GM06990 (cell line): ENCODE data around the gene PPT1.
A peak's percentile ranks its signal among the peaks of the same experiment; 100 is the strongest.

Source experiments
- DNase-seq: peaks from one replicate; pipeline ENCODE4 v3.0.0-alpha.2; 2011; ENCODE audit not compliant: insufficient read length; ENCODE audit errors: extremely low read depth
- H3K27me3 ChIP-seq: replicated peaks from 2 replicates; pipeline ENCODE4 v1.6.0; 2011; ENCODE audit warnings: low read length; ENCODE audit not compliant: control insufficient read depth, insufficient read depth
- H3K36me3 ChIP-seq: 2 replicates; pipeline ENCODE4 v1.5.1; 2011; ENCODE audit warnings: low read length; ENCODE audit not compliant: control insufficient read depth, insufficient read depth
- H3K4me3 ChIP-seq: replicated peaks from 2 replicates; pipeline ENCODE4 v1.5.1; 2011; ENCODE audit warnings: low read depth, mild to moderate bottlenecking, control low read depth, low read length
- CTCF ChIP-seq: IDR thresholded peaks from 2 replicates; pipeline ENCODE4 v1.5.1; 2011; ENCODE audit warnings: low read length, control low read depth, mild to moderate bottlenecking, inconsistent platforms; ENCODE audit not compliant: insufficient read depth, poor library complexity, severe bottlenecking

PPT1 gene

GRCh38 chr1:40096977-40097782 is at the start of gene PPT1:
TSS of gene PPT1 (minus strand) at chr1:40097252. CDS start at chr1:40097238, 14 bp downstream.
- Histone ChIP-seq H3K36me3 (no peaks in the 10 kb centered on the region; the same call in 1 of the 2 replicates), H3K4me3 (peak within 1 kb of the TSS; percentile 91), H3K27me3 (no peaks in the 10 kb centered on the region)
- peak; percentile 87 for DNase-seq
- no peak for TF ChIP-seq CTCF

- no peak overlapping the region for H3K4me3 ChIP-seq
- peak; percentile 36 for DNase-seq
- peak; percentile 69 for TF ChIP-seq CTCF
- H3K27me3 ChIP-seq = no peaks in the 10 kb centered on the region
- H3K36me3 ChIP-seq = no peaks in the 10 kb centered on the region
Measured at GRCh38 chr1:40143891-40144575, 47.0 kb upstream of the PPT1 start.

- TF ChIP-seq CTCF = no peak
- no peaks in the 10 kb centered on the region for H3K36me3 ChIP-seq
- H3K27me3 ChIP-seq = no peaks in the 10 kb centered on the region
- H3K4me3 ChIP-seq = no peak overlapping the region
- no peak for DNase-seq
Measured at GRCh38 chr1:40141878-40142535, 45.0 kb upstream of the PPT1 start.

- no peak for TF ChIP-seq CTCF
- H3K27me3 ChIP-seq = no peaks in the 10 kb centered on the region
- no peak overlapping the region for H3K4me3 ChIP-seq
- no peak for DNase-seq
- H3K36me3 ChIP-seq = no peaks in the 10 kb centered on the region
Measured at GRCh38 chr1:40140211-40140973, 43.3 kb upstream of the PPT1 start.

GRCh38 chr1:40133839-40134238 is 36.8 kb upstream of the PPT1 start:
- H3K4me3 ChIP-seq = no peak overlapping the region
- no peak for TF ChIP-seq CTCF
- H3K27me3 ChIP-seq = no peaks in the 10 kb centered on the region
- no peaks in the 10 kb centered on the region for H3K36me3 ChIP-seq
- no peak for DNase-seq
